K562 (cell line): Measurements from ENCODE around the gene FLCN. TPM values are rescaled to one million over a fixed set of nuclear protein-coding genes. Genes with fewer than 3 reads are reported as not detected.

Experiments
- ATAC-seq: fragments of 200-7000 bp; cut with Tn5 transposase; 3 replicates; pipeline ENCODE4 v1.9.1; 2020; ENCODE audit warnings: moderate library complexity
- BruUV-seq: library from RNA; stranded (reverse); fragments of 400-500 nt; replicated peaks from 2 replicates; lab custom pipeline; 2021; lab: Mats Ljungman, UMichigan
- CTCF ChIA-PET: fragments of 300-600 bp; formaldehyde crosslinking; extraction: SDS; loops from one replicate; lab custom pipeline; 2021; ENCODE audit warnings: low intra/inter-chr PET ratio; lab: Yijun Ruan, JAX
- POLR2A ChIA-PET: fragments of 300-600, 350-650 bp; sonication (Branson Sonifier 250); formaldehyde crosslinking; extraction: SDS; loops from one replicate; lab custom pipeline; 2021; ENCODE audit warnings: antibody characterized with exemption, inconsistent platforms; lab: Yijun Ruan, JAX
- DNase-seq, 4 experiments: peaks; one replicate each; pipeline versions ENCODE4 v3.0.0 to v3.0.0-alpha.2; 2011 to 2018; ENCODE audit warnings: low spot score in 3 of 4, mixed read lengths in 3 of 4; ENCODE audit errors: extremely low read depth in 1 of 4
- FAIRE-seq: peaks from 2 replicates; lab custom pipeline; 2011; peaks lifted over from hg19 to GRCh38; lab: Jason Lieb, UNC
- H2AFZ ChIP-seq: 2 replicates; pipeline ENCODE4 v1.6.0; 2011; ENCODE audit warnings: low read depth, low read length, control low read depth, inconsistent platforms
- H3K27ac ChIP-seq: fragments of 200-600 bp; 3 replicates; pipeline ENCODE4 v1.8.0; 2011; ENCODE audit warnings: low read depth, mild to moderate bottlenecking, control low read depth, inconsistent platforms, low read length, moderate library complexity, mixed read lengths; ENCODE audit errors: extremely low read depth
- H3K27me3 ChIP-seq, 2 experiments: fragments of 300-600 bp in 1 of 2; 2 replicates in 1 of 2; 3 replicates in 1 of 2; pipeline versions ENCODE4 v1.6.0 to v1.8.0; 2011; ENCODE audit warnings: inconsistent platforms in 2 of 2, low read length in 2 of 2, mild to moderate bottlenecking in 1 of 2, mixed read lengths in 1 of 2, moderate library complexity in 1 of 2; ENCODE audit not compliant: control insufficient read depth in 2 of 2, insufficient read depth in 2 of 2
- H3K36me3 ChIP-seq: fragments of 300-600 bp; 3 replicates; pipeline ENCODE4 v1.8.0; 2011; ENCODE audit warnings: mild to moderate bottlenecking, low read length, inconsistent platforms; ENCODE audit not compliant: control insufficient read depth, insufficient read depth
- H3K4me1 ChIP-seq, 2 experiments: fragments of 200-600 bp in 1 of 2; replicated peaks in 1 of 2; 2 replicates in 1 of 2; 3 replicates in 1 of 2; pipeline versions ENCODE4 v1.5.1 to v1.8.0; 2011; ENCODE audit warnings: inconsistent platforms in 2 of 2, low read length in 2 of 2, mild to moderate bottlenecking in 1 of 2, mixed read lengths in 1 of 2, moderate library complexity in 1 of 2; ENCODE audit not compliant: control insufficient read depth in 2 of 2, insufficient read depth in 2 of 2
- H3K4me2 ChIP-seq: 2 replicates; pipeline ENCODE4 v1.6.1; 2011; ENCODE audit warnings: low read length, control low read depth, inconsistent platforms, mixed read lengths; ENCODE audit not compliant: insufficient read depth
- H3K4me3 ChIP-seq: fragments of 200-600 bp; sonication (generic), shearing (Covaris generic); 2 replicates; pipeline ENCODE4 v1.5.1; 2016; ENCODE audit warnings: control low read depth, inconsistent platforms
- H3K79me2 ChIP-seq: fragments of 200-600 bp; 3 replicates; pipeline ENCODE4 v1.8.0; 2011; ENCODE audit warnings: low read length, inconsistent platforms; ENCODE audit not compliant: control insufficient read depth, insufficient read depth
- H3K9ac ChIP-seq, 2 experiments: 2 replicates each; pipeline versions ENCODE4 v1.6.0 to v1.6.1; 2011; ENCODE audit warnings: low read depth in 2 of 2, low read length in 2 of 2, control low read depth in 1 of 2, inconsistent platforms in 1 of 2, mild to moderate bottlenecking in 1 of 2, mixed read lengths in 1 of 2; ENCODE audit not compliant: insufficient read depth in 1 of 2
- H3K9me1 ChIP-seq: one replicate; pipeline ENCODE4 v1.6.0; 2011; ENCODE audit warnings: inconsistent platforms, mild to moderate bottlenecking, low read length, moderate library complexity; ENCODE audit not compliant: control insufficient read depth, insufficient read depth
- H3K9me3 ChIP-seq: replicated peaks from 2 replicates; pipeline ENCODE4 v1.5.1; 2011; ENCODE audit warnings: low read depth, low read length, inconsistent platforms; ENCODE audit not compliant: control insufficient read depth, insufficient read depth
- H4K20me1 ChIP-seq: replicated peaks from 2 replicates; pipeline ENCODE4 v1.6.1; 2011; ENCODE audit warnings: low read length, inconsistent platforms, mixed read lengths; ENCODE audit not compliant: control insufficient read depth, insufficient read depth
- CREBBP ChIP-seq: IDR thresholded peaks from one replicate; pipeline ENCODE4 v1.6.1; 2012; ENCODE audit warnings: low read depth, mild to moderate bottlenecking, control low read depth, inconsistent platforms, low read length
- CXXC5 ChIP-seq: fragments of 250-450 bp; sonication (Bioruptor Pico); IDR thresholded peaks from 2 replicates; pipeline ENCODE4 v1.8.0; 2022; ENCODE audit warnings: inconsistent platforms, mild to moderate bottlenecking, moderate library complexity
- HMG20A ChIP-seq: fragments of 450-650 bp; formaldehyde crosslinking; conservative IDR thresholded peaks from 2 replicates; pipeline ENCODE4 v1.4.0; 2020; ENCODE audit warnings: mild to moderate bottlenecking, mixed read lengths
- NCOR1 ChIP-seq: fragments of 450-650 bp; IDR thresholded peaks from 2 replicates; pipeline ENCODE4 v1.6.1; 2016; ENCODE audit warnings: mild to moderate bottlenecking, moderate library complexity
- ZC3H11A ChIP-seq: IDR thresholded peaks from 2 replicates; pipeline ENCODE4 v1.6.1; 2012; ENCODE audit warnings: low read depth, low read length, improper control_type of control experiment
- ZNF766 ChIP-seq: fragments of 200-800 bp; sonication (Bioruptor generic); conservative IDR thresholded peaks from 2 replicates; pipeline ENCODE4 v1.6.1; 2016; ENCODE audit warnings: missing genetic modification characterization, missing compliant biosample characterization
- WGBS: fragments of 100-300 bp; shearing (Covaris generic); methylation state at CpG from one replicate; pipeline ENCODE4 v1.1.6; 2016; ENCODE audit warnings: low coverage, mixed read lengths; ENCODE audit not compliant: insufficient coverage; ENCODE audit errors: missing lambda C conversion rate; 5-methylcytosine and 5-hydroxymethylcytosine counted together
- in situ Hi-C: fragments of 300-500 bp; cut with MboI; formaldehyde crosslinking; loops from 4 replicates; pipeline ENCODE4 v1.15.0; 2018; ENCODE audit warnings: inconsistent platforms, mixed read lengths
- intact Hi-C: fragments of 100-400 bp; cut with micrococcal nuclease; formaldehyde crosslinking; loops from 2 replicates; pipeline ENCODE4 v1.14.2; 2022
- polyA plus RNA-seq, 8 experiments: library from polyadenylated mRNA; depleted of rRNA in 4 of 8; stranded (reverse) in 5 of 8; unstranded in 3 of 8; fragments of >200 nt; fragmentation: Nextera tagmentation in 2 of 8; fragmentation: Illumina TruSeq in 1 of 8; extraction: Ambion mirVana in 2 of 8; extraction: Trizol in 1 of 8; gene quantifications; 2 replicates each; pipeline versions ENCODE4 v1.2.1 to v1.2.3, GENCODE V29; 2011 to 2014; ENCODE audit warnings: inconsistent platforms in 1 of 8, missing spikeins in 1 of 8
- total RNA-seq, 7 experiments: library from RNA; depleted of rRNA in 6 of 7; stranded (reverse); fragments of >200 nt in 6 of 7; fragmentation: Illumina TruSeq in 2 of 7; extraction: Trizol in 2 of 7; gene quantifications; 2 replicates each; pipeline versions ENCODE4 v1.2.1 to v1.2.3, GENCODE V29; 2011 to 2021; ENCODE audit warnings: low replicate concordance in 1 of 7
- TF ChIP-seq, protein P1 (sequence below): fragments of 450-650 bp; IDR thresholded peaks from 2 replicates; pipeline ENCODE4 v1.6.1; 2018; ENCODE audit not compliant: partially characterized antibody
- TF ChIP-seq, protein P2 (sequence below): sonication (generic); formaldehyde crosslinking; IDR thresholded peaks from 2 replicates; pipeline ENCODE4 v1.8.0; 2022; ENCODE audit warnings: mild to moderate bottlenecking, low read depth, missing genetic modification reagents

FLCN gene
- total and polyA plus RNA-seq, 9 of the 15 experiments (the other 6 are each of a cell fraction or from before 2014, with no cell fraction given) = 1.6 to 33.5 (median 10.9) TPM

DNA sequence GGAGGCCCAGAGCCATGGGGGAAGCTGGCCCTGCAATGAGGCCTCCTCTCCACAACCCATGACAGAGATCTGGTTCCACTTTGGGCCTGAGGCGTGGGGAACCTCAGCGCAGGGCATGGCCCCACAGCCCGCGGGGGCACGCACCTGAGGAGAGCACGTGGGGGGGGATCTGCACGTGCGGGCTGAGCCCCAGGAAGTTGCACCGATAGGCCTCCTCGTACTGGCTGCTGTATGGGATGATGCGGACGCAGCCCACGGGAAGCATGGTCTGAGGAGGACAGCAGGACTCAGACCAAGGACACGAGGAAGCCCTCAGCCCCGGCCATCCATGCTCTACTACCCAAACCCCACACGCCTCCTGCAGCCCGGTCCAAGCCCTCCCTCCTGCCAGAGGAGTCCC lies 20.7 kb downstream of the FLCN start:
- intact Hi-C loops = no loop called here
- FAIRE-seq (no peak), ATAC-seq (no peak), DNase-seq (no peak)
- Histone ChIP-seq H3K4me1 (peaks cover 0 to 11% of the 10 kb centered on the region in 2 experiments; a peak in 2 of 5 replicates), H3K27me3 (no peaks in the 10 kb centered on the region), H3K9me1 (no peaks in the 10 kb centered on the region), H3K9ac (no peak overlapping the region; a peak in 1 of 4 replicates), H3K27ac (no peak overlapping the region), H3K79me2 (no peaks in the 10 kb centered on the region), H3K4me3 (no peak overlapping the region), H3K9me3 (no peaks in the 10 kb centered on the region), H3K36me3 (peaks cover 76% of the 10 kb centered on the region; the same call in 2 of the 3 replicates), H4K20me1 (no peaks in the 10 kb centered on the region; the same call in 1 of the 2 replicates), H2AFZ (no peak overlapping the region), H3K4me2 (no peak overlapping the region)
- CTCF ChIA-PET = no interaction called here
- BruUV-seq = no TSS peak
- TF ChIP-seq HMG20A (CRISPR knock-in tag) (no peak), ZNF766 (no peak), ZC3H11A (no peak), CREBBP (no peak), CXXC5 (no peak), NCOR1 (no peak)
- TF ChIP-seq, protein P1, sequence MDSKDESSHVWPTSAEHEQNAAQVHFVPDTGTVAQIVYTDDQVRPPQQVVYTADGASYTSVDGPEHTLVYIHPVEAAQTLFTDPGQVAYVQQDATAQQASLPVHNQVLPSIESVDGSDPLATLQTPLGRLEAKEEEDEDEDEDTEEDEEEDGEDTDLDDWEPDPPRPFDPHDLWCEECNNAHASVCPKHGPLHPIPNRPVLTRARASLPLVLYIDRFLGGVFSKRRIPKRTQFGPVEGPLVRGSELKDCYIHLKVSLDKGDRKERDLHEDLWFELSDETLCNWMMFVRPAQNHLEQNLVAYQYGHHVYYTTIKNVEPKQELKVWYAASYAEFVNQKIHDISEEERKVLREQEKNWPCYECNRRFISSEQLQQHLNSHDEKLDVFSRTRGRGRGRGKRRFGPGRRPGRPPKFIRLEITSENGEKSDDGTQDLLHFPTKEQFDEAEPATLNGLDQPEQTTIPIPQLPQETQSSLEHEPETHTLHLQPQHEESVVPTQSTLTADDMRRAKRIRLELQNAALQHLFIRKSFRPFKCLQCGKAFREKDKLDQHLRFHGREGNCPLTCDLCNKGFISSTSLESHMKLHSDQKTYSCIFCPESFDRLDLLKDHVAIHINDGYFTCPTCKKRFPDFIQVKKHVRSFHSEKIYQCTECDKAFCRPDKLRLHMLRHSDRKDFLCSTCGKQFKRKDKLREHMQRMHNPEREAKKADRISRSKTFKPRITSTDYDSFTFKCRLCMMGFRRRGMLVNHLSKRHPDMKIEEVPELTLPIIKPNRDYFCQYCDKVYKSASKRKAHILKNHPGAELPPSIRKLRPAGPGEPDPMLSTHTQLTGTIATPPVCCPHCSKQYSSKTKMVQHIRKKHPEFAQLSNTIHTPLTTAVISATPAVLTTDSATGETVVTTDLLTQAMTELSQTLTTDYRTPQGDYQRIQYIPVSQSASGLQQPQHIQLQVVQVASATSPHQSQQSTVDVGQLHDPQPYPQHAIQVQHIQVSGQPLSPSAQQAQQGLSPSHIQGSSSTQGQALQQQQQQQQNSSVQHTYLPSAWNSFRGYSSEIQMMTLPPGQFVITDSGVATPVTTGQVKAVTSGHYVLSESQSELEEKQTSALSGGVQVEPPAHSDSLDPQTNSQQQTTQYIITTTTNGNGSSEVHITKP = no peak
- TF ChIP-seq, protein P2, sequence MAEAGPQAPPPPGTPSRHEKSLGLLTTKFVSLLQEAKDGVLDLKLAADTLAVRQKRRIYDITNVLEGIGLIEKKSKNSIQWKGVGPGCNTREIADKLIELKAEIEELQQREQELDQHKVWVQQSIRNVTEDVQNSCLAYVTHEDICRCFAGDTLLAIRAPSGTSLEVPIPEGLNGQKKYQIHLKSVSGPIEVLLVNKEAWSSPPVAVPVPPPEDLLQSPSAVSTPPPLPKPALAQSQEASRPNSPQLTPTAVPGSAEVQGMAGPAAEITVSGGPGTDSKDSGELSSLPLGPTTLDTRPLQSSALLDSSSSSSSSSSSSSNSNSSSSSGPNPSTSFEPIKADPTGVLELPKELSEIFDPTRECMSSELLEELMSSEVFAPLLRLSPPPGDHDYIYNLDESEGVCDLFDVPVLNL (CRISPR knock-in tag) = no peak
- in situ Hi-C loops = no loop called here
- POLR2A ChIA-PET = no interaction called here
- 98% methylated on average over 8 of the region's 17 CpGs for WGBS
